Heart left ventricle (tissue), 13 donors: ENCODE data around the gene TP53AIP1.

Experiments
- POLR2A ChIP-seq, 2 donors: fragments of 450-650 bp; IDR thresholded peaks; one replicate each; pipeline ENCODE4 v1.6.1; 2017; ENCODE audit warnings: antibody characterized with exemption in 2 of 2, mild to moderate bottlenecking in 2 of 2, moderate library complexity in 2 of 2
- TF ChIP-seq, protein P1 (sequence below), 12 donors: fragments of 200-600 bp; sonication (generic) in 4 of 12; IDR thresholded peaks; one replicate each; pipeline versions ENCODE4 v1.5.0 to v1.8.0; 2018 to 2022; ENCODE audit warnings: antibody characterized with exemption in 12 of 12, mild to moderate bottlenecking in 5 of 12
- donor health status: ischemic (EF 13 %, LVEDD 7.1; RV severe dilation, severe dysfunction).
- donor health status: DM: no; HTN: yes; CAD: no.
- donor health status: DM: no; HTN: no; CAD: no.
- donor health status: ischemic (EF 25% LVEDD 6.9; RV normal size, moderate dysfunction).
- donor health status: ischemic (EF 25% LVEDD 5.7; RV mildly dilated, moderate dysfunction).
- donor health status: ischemic (EF 35%, LVEDD 5.7; RV mildly dilated, moderate dysfunction).
- donor health status: nonischemic (EF 11% LVEDD 7.7; RV severe dilation, severe dysfunction).
- donor health status: DM: yes; HTN: yes; CAD: no.
- donor health status: PGD.
- donor health status: ischemic (EF 29% LVEDD 5.4; RV normal size, mild dysfunction).
- donor health status: nonischemic (EF 23%, LVEDD 6.1; RV moderate dilation, normal function).

DNA sequence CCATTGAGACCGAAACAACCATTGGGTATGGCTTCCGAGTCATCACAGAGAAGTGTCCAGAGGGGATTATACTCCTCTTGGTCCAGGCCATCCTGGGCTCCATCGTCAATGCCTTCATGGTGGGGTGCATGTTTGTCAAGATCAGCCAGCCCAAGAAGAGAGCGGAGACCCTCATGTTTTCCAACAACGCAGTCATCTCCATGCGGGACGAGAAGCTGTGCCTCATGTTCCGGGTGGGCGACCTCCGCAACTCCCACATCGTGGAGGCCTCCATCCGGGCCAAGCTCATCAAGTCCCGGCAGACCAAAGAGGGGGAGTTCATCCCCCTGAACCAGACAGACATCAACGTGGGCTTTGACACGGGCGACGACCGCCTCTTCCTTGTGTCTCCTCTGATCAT, 31.0 kb downstream of the TP53AIP1 start:
- TF ChIP-seq, protein P1, sequence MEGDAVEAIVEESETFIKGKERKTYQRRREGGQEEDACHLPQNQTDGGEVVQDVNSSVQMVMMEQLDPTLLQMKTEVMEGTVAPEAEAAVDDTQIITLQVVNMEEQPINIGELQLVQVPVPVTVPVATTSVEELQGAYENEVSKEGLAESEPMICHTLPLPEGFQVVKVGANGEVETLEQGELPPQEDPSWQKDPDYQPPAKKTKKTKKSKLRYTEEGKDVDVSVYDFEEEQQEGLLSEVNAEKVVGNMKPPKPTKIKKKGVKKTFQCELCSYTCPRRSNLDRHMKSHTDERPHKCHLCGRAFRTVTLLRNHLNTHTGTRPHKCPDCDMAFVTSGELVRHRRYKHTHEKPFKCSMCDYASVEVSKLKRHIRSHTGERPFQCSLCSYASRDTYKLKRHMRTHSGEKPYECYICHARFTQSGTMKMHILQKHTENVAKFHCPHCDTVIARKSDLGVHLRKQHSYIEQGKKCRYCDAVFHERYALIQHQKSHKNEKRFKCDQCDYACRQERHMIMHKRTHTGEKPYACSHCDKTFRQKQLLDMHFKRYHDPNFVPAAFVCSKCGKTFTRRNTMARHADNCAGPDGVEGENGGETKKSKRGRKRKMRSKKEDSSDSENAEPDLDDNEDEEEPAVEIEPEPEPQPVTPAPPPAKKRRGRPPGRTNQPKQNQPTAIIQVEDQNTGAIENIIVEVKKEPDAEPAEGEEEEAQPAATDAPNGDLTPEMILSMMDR (IDR thresholded peaks at IDR 0.05) = no peak
- no peak for TF ChIP-seq POLR2A (IDR thresholded peaks at IDR 0.05)
